ENCODE results near the gene UNG. TPM values are rescaled to one million over a fixed set of nuclear protein-coding genes. Genes with fewer than 3 reads are reported as not detected.

The UNG gene
- total RNA-seq, 1 donor from 2014 or later: 82.5 TPM

DNA sequence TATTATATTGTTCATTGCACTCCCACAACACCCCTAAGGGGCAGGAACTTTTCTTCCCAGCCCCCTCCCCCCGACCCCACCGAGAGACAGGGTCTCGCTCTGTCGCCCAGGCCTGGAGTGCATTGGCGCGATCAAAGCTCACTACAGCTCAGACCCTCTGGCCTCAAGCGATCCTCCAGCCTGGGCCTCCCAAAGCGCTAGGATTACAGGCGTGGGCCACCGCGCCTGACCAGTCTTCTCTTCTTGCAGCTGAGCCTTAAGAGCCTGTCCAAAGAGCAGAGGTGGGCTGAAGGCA lies 310 bp upstream of the UNG start:
- peaks cover 39% of the 10 kb centered on the region for H3K36me3 Mint-ChIP-seq (ENCODE audit: low read depth)
- peak overlapping the region; percentile 89 for H3K4me3 Mint-ChIP-seq (ENCODE audit: low read depth)
- H3K27me3 Mint-ChIP-seq (ENCODE audit: low read depth): no peaks in the 10 kb centered on the region
- no peaks in the 10 kb centered on the region for H3K9me3 Mint-ChIP-seq
- intact Hi-C loops (cut with micrococcal nuclease): loop anchor here (2.0 to 10.0 kb wide), 4 partner anchors 242 to 478 kb away; partner anchors contain the start of genes MMAB, MVK, SELPLG and SSH1
- H3K27ac Mint-ChIP-seq: peak overlapping the region; percentile 71
- no peak for DNase-seq (ENCODE audit: low spot score)
- peaks cover 40% of the 10 kb centered on the region for H3K4me1 Mint-ChIP-seq (ENCODE audit: low read depth)

DNA sequence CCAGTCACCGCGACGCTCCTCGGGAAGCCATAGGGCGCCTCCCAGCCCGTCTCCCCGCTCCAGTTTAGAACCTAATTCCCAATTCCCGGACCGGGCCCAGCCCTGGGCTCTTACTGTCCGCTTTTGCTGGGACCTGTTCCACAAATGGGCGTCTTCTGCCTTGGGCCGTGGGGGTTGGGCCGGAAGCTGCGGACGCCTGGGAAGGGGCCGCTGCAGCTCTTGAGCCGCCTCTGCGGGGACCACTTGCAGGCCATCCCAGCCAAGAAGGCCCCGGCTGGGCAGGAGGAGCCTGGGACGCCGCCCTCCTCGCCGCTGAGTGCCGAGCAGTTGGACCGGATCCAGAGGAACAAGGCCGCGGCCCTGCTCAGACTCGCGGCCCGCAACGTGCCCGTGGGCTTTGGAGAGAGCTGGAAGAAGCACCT lies 797 bp downstream of the UNG start:
- intact Hi-C loops (cut with micrococcal nuclease): loop anchor here (1.0 to 10.0 kb wide), 5 partner anchors 45 to 477 kb away; partner anchors contain the start of genes MMAB, MVK and SSH1
- no peak for DNase-seq (ENCODE audit: low spot score)
- H3K4me1 Mint-ChIP-seq (ENCODE audit: low read depth): peaks cover 29% of the 10 kb centered on the region
- peaks cover 41% of the 10 kb centered on the region for H3K36me3 Mint-ChIP-seq (ENCODE audit: low read depth)
- H3K27ac Mint-ChIP-seq: peak overlapping the region; percentile 65
- peak overlapping the region; percentile 89 for H3K4me3 Mint-ChIP-seq (ENCODE audit: low read depth)
- H3K9me3 Mint-ChIP-seq: no peaks in the 10 kb centered on the region
- H3K27me3 Mint-ChIP-seq (ENCODE audit: low read depth): no peaks in the 10 kb centered on the region

DNA sequence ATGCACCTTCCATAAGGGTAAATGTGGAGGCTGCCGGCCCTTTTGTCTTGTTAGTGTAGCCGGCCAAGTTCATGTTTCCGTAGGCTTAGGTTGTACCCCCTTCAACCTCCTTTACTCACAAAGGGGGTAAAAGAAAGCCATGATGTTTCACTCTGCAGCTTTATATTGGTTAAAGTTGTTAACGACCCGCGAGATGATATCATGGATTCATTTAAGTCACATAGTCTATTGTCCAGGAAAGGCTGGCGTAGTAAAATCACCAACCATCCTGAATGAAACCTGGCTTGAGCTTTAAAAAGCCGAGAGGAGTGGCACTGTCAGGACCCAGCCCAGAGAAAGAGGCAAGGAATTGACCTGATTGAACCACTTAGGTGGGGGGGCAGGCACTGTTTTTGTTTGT lies 1.3 kb downstream of the UNG start:
- H3K27me3 Mint-ChIP-seq (ENCODE audit: low read depth): no peaks in the 10 kb centered on the region
- DNase-seq (ENCODE audit: low spot score): no peak
- peak overlapping the region; percentile 65 for H3K27ac Mint-ChIP-seq
- H3K9me3 Mint-ChIP-seq: no peaks in the 10 kb centered on the region
- peaks cover 43% of the 10 kb centered on the region for H3K36me3 Mint-ChIP-seq (ENCODE audit: low read depth)
- peaks cover 25% of the 10 kb centered on the region for H3K4me1 Mint-ChIP-seq (ENCODE audit: low read depth)
- H3K4me3 Mint-ChIP-seq (ENCODE audit: low read depth): peak overlapping the region; percentile 89
- intact Hi-C loops (cut with micrococcal nuclease): loop anchor here (1.0 to 10.0 kb wide), 5 partner anchors 45 to 476 kb away; partner anchors contain the start of genes MMAB, MVK and SSH1

DNA sequence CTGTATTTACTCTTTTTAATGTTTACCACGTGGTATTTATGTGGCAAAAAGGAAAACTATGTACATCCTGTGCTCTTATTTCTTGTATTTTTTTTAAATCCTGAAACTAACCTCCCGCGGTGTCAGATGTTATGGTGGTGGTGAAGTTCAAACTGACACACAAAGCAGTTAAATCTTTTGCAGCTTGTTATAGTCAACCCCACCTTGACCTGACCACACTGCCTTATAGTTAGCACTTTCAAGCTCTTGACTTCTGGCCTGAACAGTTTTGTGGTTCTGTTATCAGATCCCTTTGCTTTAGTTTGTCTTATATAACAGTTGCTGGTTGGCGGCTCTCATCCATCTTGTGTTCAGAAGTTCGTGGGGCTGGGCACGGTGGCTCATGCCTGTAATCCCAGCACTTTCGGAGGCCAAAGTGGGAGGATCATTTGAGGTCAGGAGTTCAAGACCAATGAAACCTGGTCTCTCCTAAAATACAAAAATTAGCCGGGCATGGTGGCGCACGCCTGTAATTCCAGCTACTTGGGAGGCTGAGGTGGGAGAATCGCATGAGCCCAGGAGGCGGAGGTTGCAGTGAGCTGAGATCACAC lies 2.1 kb downstream of the UNG start:
- peaks cover 22% of the 10 kb centered on the region for H3K4me1 Mint-ChIP-seq (ENCODE audit: low read depth)
- H3K9me3 Mint-ChIP-seq: no peaks in the 10 kb centered on the region
- H3K36me3 Mint-ChIP-seq (ENCODE audit: low read depth): peaks cover 47% of the 10 kb centered on the region
- peak overlapping the region; percentile 89 for H3K4me3 Mint-ChIP-seq (ENCODE audit: low read depth)
- no peaks in the 10 kb centered on the region for H3K27me3 Mint-ChIP-seq (ENCODE audit: low read depth)
- DNase-seq (ENCODE audit: low spot score): no peak
- no peak overlapping the region for H3K27ac Mint-ChIP-seq
- intact Hi-C loops (cut with micrococcal nuclease): loop anchor here (2.0 to 10.0 kb wide), 4 partner anchors 55 to 475 kb away; partner anchors contain the start of genes MMAB, MVK and SSH1

DNA sequence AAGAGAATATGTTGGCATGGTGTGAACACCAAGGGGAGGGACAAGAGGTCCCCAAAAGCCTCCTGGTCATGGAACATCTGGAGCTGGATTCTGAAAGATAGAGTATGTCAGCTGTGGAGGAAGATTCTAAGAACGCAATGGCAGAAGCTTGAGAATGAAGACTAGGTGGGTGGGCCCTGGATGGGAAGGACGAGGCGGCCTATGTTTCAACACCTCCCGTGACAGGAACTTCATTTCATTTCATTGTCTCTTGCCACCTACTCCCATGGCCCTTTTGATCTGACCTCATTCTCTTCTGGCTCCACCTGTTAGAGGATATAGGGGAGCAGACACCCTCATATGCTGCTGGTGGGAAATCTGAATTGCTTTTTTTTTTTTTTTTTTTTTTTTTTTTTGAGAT lies 3.3 kb downstream of the UNG start:
- peaks cover 56% of the 10 kb centered on the region for H3K36me3 Mint-ChIP-seq (ENCODE audit: low read depth)
- H3K9me3 Mint-ChIP-seq: no peaks in the 10 kb centered on the region
- H3K4me3 Mint-ChIP-seq (ENCODE audit: low read depth): no peak overlapping the region
- intact Hi-C loops (cut with micrococcal nuclease): no loop called here
- peaks cover 22% of the 10 kb centered on the region for H3K4me1 Mint-ChIP-seq (ENCODE audit: low read depth)
- no peaks in the 10 kb centered on the region for H3K27me3 Mint-ChIP-seq (ENCODE audit: low read depth)
- H3K27ac Mint-ChIP-seq: no peak overlapping the region
- no peak for DNase-seq (ENCODE audit: low spot score)

DNA sequence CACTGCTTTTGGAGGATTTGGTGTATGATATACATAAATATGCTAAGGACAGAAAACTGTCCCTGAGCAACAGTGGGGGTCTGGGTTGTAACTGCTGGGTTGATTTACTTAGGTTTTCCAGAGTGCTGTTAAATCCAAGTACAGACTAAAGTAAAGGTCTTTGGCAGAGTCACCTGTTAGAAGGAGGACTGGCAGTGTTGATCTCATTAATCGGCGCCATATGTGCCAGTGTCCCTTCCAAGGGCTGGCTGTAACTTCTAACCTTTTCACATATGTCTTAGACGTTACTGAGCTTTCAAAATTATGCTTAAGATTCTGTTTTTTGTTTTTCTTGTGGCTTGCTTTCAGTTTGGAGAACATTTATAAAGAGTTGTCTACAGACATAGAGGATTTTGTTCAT lies 5.1 kb downstream of the UNG start:
- peaks cover 19% of the 10 kb centered on the region for H3K4me1 Mint-ChIP-seq (ENCODE audit: low read depth)
- no peak for DNase-seq (ENCODE audit: low spot score)
- intact Hi-C loops (cut with micrococcal nuclease): no loop called here
- no peaks in the 10 kb centered on the region for H3K9me3 Mint-ChIP-seq
- H3K4me3 Mint-ChIP-seq (ENCODE audit: low read depth): no peak overlapping the region
- no peak overlapping the region for H3K27ac Mint-ChIP-seq
- peaks cover 66% of the 10 kb centered on the region for H3K36me3 Mint-ChIP-seq (ENCODE audit: low read depth)
- no peaks in the 10 kb centered on the region for H3K27me3 Mint-ChIP-seq (ENCODE audit: low read depth)

DNA sequence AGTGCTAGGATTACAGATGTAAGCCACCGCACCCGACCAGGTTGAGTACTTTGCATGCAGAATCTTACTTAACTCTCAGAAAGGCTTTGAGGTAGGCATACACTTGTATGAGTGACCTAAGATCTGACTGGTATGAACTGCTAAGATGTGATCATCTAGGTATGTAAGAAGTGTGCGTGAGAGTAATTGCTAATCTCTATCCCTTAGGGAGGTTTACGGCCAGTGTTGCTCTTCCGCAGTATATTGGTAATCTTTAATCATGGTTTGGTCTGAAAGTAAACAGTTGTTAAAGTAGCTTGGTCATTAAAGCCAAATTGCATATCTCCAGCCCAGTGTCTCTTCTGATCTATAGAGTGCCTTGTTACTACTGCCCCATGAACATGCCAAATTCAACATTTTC lies 7.8 kb downstream of the UNG start:
- no peak overlapping the region for H3K27ac Mint-ChIP-seq
- H3K27me3 Mint-ChIP-seq (ENCODE audit: low read depth): no peaks in the 10 kb centered on the region
- DNase-seq (ENCODE audit: low spot score): no peak
- H3K36me3 Mint-ChIP-seq (ENCODE audit: low read depth): peaks cover 57% of the 10 kb centered on the region
- no peak overlapping the region for H3K4me3 Mint-ChIP-seq (ENCODE audit: low read depth)
- intact Hi-C loops (cut with micrococcal nuclease): no loop called here
- no peaks in the 10 kb centered on the region for H3K9me3 Mint-ChIP-seq
- peaks cover 6% of the 10 kb centered on the region for H3K4me1 Mint-ChIP-seq (ENCODE audit: low read depth)

DNA sequence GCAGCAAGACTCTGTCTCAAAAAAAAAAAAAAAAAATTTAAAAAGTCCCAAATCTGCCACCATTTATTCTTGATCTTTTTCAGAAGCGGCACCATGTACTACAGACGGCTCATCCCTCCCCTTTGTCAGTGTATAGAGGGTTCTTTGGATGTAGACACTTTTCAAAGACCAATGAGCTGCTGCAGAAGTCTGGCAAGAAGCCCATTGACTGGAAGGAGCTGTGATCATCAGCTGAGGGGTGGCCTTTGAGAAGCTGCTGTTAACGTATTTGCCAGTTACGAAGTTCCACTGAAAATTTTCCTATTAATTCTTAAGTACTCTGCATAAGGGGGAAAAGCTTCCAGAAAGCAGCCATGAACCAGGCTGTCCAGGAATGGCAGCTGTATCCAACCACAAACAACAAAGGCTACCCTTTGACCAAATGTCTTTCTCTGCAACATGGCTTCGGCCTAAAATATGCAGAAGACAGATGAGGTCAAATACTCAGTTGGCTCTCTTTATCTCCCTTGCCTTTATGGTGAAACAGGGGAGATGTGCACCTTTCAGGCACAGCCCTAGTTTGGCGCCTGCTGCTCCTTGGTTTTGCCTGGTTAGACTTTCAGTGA lies 12.5 kb downstream of the UNG start:
- Mint-ChIP-seq H3K9me3 (no peaks in the 10 kb centered on the region), H3K4me3 (ENCODE audit: low read depth) (no peak overlapping the region), H3K36me3 (ENCODE audit: low read depth) (peaks cover 36% of the 10 kb centered on the region), H3K27me3 (ENCODE audit: low read depth) (no peaks in the 10 kb centered on the region), H3K27ac (no peak overlapping the region), H3K4me1 (ENCODE audit: low read depth) (peaks cover 10% of the 10 kb centered on the region)
- intact Hi-C loops (cut with micrococcal nuclease): loop anchor here (5.0 kb wide), 1 partner anchor 282 kb away; no protein-coding TSS in a partner anchor
- DNase-seq (ENCODE audit: low spot score): no peak

DNA sequence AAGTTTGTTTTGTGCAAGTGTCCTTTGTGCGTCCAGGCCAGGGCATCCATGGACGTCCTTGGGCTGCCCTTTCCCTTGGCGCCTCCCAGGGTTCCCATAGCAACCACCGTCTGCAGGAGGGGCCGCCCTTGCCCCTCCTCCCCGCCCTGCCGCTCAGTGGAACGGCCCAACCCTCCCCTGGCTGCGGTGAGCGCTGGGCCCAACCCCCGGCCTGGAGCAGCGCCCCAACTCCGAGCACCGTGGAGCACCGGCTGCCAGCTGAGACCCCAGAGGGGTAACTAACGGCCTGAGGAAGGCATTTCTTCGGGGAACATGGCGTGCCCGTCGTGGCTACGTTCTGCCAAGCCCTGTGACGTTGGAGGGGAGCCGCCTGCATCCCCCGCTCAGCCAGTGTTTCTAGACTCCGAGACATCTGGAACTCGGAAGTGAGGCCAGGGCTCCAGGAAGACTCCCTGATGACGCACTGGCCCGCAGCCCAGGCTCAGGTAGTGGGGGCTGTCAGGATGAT lies 13.6 kb downstream of the UNG start:
- intact Hi-C loops (cut with micrococcal nuclease): loop anchor here (5.0 kb wide), 1 partner anchor 281 kb away; no protein-coding TSS in a partner anchor
- DNase-seq (ENCODE audit: low spot score): peak; percentile 50
- Mint-ChIP-seq H3K9me3 (no peaks in the 10 kb centered on the region), H3K36me3 (ENCODE audit: low read depth) (peaks cover 25% of the 10 kb centered on the region), H3K4me1 (ENCODE audit: low read depth) (peaks cover 13% of the 10 kb centered on the region), H3K4me3 (ENCODE audit: low read depth) (peak overlapping the region; percentile 68), H3K27me3 (ENCODE audit: low read depth) (no peaks in the 10 kb centered on the region), H3K27ac (peak overlapping the region; percentile 52)

DNA sequence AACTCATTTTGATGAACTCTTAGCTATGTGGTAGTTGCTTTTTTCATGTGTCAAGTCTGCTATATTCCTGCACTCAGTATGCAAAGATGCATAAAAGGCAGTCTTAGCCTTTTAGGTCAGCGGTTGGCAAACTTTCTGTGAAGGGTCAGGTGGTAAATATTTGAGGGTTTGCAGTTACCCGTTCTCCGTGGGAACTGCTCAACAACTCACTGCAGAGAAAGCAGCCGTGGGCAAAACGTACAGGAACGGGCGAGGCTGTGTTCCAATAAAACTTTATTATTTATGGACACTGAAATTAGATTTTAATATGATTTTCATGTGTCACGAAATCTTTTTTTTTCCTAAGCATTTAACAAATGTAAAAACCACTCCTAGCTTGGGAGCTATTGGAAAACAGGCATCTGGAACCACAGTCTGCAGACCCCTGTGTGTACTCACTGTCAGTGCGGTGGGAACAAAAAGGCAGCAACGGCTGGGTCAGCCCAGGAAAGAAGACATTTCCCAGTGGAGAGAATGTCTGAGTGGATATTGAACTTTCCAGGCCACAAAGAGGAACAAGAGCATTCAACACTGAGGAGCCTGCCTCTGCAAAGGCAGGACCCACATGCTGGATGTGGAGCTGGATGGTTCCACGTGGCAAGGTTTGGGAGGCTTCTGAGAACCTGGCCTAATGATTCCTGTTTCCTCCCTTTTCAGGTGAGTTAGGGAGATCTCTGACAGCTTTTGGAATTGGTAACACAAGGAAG lies 15.5 kb downstream of the UNG start:
- DNase-seq (ENCODE audit: low spot score): no peak
- Mint-ChIP-seq H3K27me3 (ENCODE audit: low read depth) (no peaks in the 10 kb centered on the region), H3K4me1 (ENCODE audit: low read depth) (peaks cover 13% of the 10 kb centered on the region), H3K9me3 (no peaks in the 10 kb centered on the region), H3K36me3 (ENCODE audit: low read depth) (peaks cover 18% of the 10 kb centered on the region), H3K4me3 (ENCODE audit: low read depth) (no peak overlapping the region), H3K27ac (no peak overlapping the region)
- intact Hi-C loops (cut with micrococcal nuclease): loop anchor here (5.0 kb wide), 1 partner anchor 279 kb away; no protein-coding TSS in a partner anchor

DNA sequence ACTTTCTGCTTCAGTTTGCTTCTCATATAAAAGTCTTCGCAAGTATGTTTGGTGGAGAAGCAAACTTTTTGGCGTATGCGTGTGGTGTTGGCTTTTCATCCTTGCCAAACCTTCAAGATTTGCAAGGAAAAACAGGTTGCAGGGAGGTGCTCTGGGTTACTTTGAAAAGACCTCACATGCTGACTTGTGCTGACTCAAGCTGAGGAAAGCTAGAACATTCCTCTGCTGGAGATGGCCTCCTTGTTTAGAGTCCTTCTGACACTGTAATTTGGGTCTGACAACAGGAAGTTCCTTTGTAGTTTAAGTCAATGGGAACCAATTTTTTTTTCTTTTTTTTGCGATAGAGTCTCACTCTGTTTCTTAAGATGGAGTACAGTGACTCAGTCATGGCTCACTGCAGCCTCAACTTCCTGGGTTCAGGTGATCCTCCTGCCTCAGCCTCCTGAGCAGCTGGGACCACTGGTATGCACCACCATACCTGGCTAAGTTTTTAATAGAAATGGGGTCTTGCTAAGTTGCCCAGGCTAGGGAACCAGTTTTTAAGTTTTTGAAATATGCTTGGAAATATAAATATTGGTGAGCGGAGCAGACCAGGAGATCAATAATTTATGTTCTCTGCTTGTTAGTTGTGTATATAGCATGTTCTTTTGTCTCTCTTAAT lies 16.4 kb downstream of the UNG start:
- H3K36me3 Mint-ChIP-seq (ENCODE audit: low read depth): peaks cover 16% of the 10 kb centered on the region
- intact Hi-C loops (cut with micrococcal nuclease): loop anchor here (5.0 kb wide), 1 partner anchor 279 kb away; no protein-coding TSS in a partner anchor
- H3K4me3 Mint-ChIP-seq (ENCODE audit: low read depth): no peak overlapping the region

DNA sequence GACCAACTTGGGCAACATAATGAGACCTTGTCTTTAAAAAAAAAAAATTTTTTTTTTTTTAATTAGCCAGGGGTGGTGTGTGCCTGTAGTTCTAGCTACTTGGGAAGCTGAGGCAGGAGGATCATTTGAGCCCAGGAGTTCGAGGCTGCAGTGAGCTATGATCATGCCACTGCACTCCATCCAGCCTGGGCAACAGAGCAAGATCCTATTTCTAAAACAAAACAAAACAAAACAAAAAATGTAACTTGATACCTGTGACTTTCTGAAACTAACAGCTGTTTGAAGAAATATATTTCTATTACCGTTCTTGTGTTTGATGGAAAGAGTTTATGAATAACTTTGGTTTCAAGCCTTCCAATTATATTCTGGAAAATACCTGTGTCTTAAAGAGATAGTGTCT lies 17.2 kb downstream of the UNG start:
- Mint-ChIP-seq H3K36me3 (ENCODE audit: low read depth) (peaks cover 10% of the 10 kb centered on the region), H3K9me3 (no peaks in the 10 kb centered on the region), H3K4me3 (ENCODE audit: low read depth) (no peak overlapping the region), H3K27ac (no peak overlapping the region), H3K4me1 (ENCODE audit: low read depth) (peaks cover 13% of the 10 kb centered on the region), H3K27me3 (ENCODE audit: low read depth) (no peaks in the 10 kb centered on the region)
- intact Hi-C loops (cut with micrococcal nuclease): loop anchor here (5.0 kb wide), 1 partner anchor 278 kb away; no protein-coding TSS in a partner anchor
- DNase-seq (ENCODE audit: low spot score): no peak

More for the DNA sequence above, 16.4 kb downstream of the UNG start:
- Mint-ChIP-seq H3K27me3 (ENCODE audit: low read depth) (no peaks in the 10 kb centered on the region), H3K27ac (no peak overlapping the region), H3K4me1 (ENCODE audit: low read depth) (peaks cover 13% of the 10 kb centered on the region), H3K9me3 (no peaks in the 10 kb centered on the region)
- DNase-seq (ENCODE audit: low spot score): no peak

Data from activated T-helper 2 cell treated with anti-CD3 and anti-CD28 coated beads, Interferon-gamma antibody, Interleukin-2, Interleukin-4, amounts not matched to agents 10 μg/mL and 5 μg/mL and 100 μg/mL, durations not matched to agents 14 hours and 24 hours and 36 hours (primary cell).